CD8-positive, alpha-beta memory T cell (primary cell): ENCODE results near the gene P2RX4. TPM values are rescaled to one million over a fixed set of nuclear protein-coding genes. Genes with fewer than 3 reads are reported as not detected.
"Not testable (repeated sequence)": the region's sequence is repeated elsewhere in the genome, so short reads cannot be mapped to it uniquely, and the experiment has no call there.

Experiments used
- CTCF ChIA-PET: fragments of 350-600 bp; sonication (Branson Sonifier 250); formaldehyde crosslinking; loops from one replicate; lab custom pipeline; 2021; ENCODE audit warnings: antibody characterized with exemption; lab: Charles Lee
- POLR2A ChIA-PET: fragments of 350-600 bp; sonication (Branson Sonifier 250); formaldehyde crosslinking; loops from one replicate; lab custom pipeline; 2021; ENCODE audit warnings: antibody characterized with exemption; lab: Charles Lee
- DNase-seq, 5 donors: peaks; one replicate each; pipeline versions ENCODE4 v3.0.0 to v3.0.0-alpha.2; 2020 to 2022; ENCODE audit warnings: mixed read lengths in 1 of 5
- H3K27ac ChIP-seq: one replicate; pipeline ENCODE4 v1.7.0; 2013; ENCODE audit warnings: low read depth, mild to moderate bottlenecking, low read length, moderate library complexity
- H3K27me3 ChIP-seq: 2 replicates; pipeline ENCODE4 v1.7.0; 2013; ENCODE audit warnings: low read length, mild to moderate bottlenecking; ENCODE audit not compliant: insufficient read depth, poor library complexity, severe bottlenecking
- H3K36me3 ChIP-seq: 2 replicates; pipeline ENCODE4 v1.7.0; 2013; ENCODE audit warnings: mild to moderate bottlenecking, low read length, moderate library complexity; ENCODE audit not compliant: insufficient read depth
- H3K4me1 ChIP-seq: 2 replicates; pipeline ENCODE4 v1.7.0; 2013; ENCODE audit warnings: mild to moderate bottlenecking, low read length, moderate library complexity; ENCODE audit not compliant: insufficient read depth
- H3K4me3 ChIP-seq: 2 replicates; pipeline ENCODE4 v1.7.0; 2013; ENCODE audit warnings: mild to moderate bottlenecking, low read length
- H3K9me3 ChIP-seq: 2 replicates; pipeline ENCODE4 v1.7.0; 2013; ENCODE audit warnings: mild to moderate bottlenecking, low read length
- H3K27ac Mint-ChIP-seq, 8 donors: one replicate each; pipeline ENCODE4 v1.8.0; 2020 to 2021; ENCODE audit warnings: mixed read lengths in 8 of 8, mild to moderate bottlenecking in 6 of 8, inconsistent platforms in 3 of 8, moderate library complexity in 3 of 8
- H3K27me3 Mint-ChIP-seq, 2 donors: one replicate each; pipeline ENCODE4 v1.8.0; 2020 to 2021; ENCODE audit warnings: mixed read lengths in 2 of 2, mild to moderate bottlenecking in 1 of 2, moderate library complexity in 1 of 2
- H3K36me3 Mint-ChIP-seq, 3 donors: one replicate each; pipeline ENCODE4 v1.8.0; 2020 to 2021; ENCODE audit warnings: mixed read lengths in 3 of 3, inconsistent platforms in 1 of 3, mild to moderate bottlenecking in 1 of 3
- H3K4me1 Mint-ChIP-seq, 3 donors: one replicate each; pipeline ENCODE4 v1.8.0; 2020 to 2021; ENCODE audit warnings: mixed read lengths in 3 of 3, inconsistent platforms in 1 of 3, mild to moderate bottlenecking in 1 of 3
- H3K4me3 Mint-ChIP-seq, 7 donors: one replicate each; pipeline ENCODE4 v1.8.0; 2020 to 2021; ENCODE audit warnings: mixed read lengths in 7 of 7, mild to moderate bottlenecking in 6 of 7, moderate library complexity in 4 of 7, inconsistent platforms in 2 of 7
- H3K9me3 Mint-ChIP-seq, 5 donors: one replicate each; pipeline ENCODE4 v1.8.0; 2020 to 2022; ENCODE audit warnings: mixed read lengths in 5 of 5, mild to moderate bottlenecking in 3 of 5, moderate library complexity in 2 of 5, inconsistent platforms in 1 of 5
- polyA plus RNA-seq: library from polyadenylated mRNA; unstranded; fragments of 300-500 nt; fragmentation: Illumina TruSeq; gene quantifications from one replicate; pipeline ENCODE4 v1.2.3, GENCODE V29; 2021
- total RNA-seq, 2 experiments: library from RNA; stranded (reverse); gene quantifications; one replicate each; pipeline ENCODE4 v1.2.3, GENCODE V29; 2021

P2RX4 gene, protein sequence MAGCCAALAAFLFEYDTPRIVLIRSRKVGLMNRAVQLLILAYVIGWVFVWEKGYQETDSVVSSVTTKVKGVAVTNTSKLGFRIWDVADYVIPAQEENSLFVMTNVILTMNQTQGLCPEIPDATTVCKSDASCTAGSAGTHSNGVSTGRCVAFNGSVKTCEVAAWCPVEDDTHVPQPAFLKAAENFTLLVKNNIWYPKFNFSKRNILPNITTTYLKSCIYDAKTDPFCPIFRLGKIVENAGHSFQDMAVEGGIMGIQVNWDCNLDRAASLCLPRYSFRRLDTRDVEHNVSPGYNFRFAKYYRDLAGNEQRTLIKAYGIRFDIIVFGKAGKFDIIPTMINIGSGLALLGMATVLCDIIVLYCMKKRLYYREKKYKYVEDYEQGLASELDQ
- 10 to 100 TPM; 39.2 to 40.3 TPM for total RNA-seq
- 27.0 TPM for polyA plus RNA-seq

DNA sequence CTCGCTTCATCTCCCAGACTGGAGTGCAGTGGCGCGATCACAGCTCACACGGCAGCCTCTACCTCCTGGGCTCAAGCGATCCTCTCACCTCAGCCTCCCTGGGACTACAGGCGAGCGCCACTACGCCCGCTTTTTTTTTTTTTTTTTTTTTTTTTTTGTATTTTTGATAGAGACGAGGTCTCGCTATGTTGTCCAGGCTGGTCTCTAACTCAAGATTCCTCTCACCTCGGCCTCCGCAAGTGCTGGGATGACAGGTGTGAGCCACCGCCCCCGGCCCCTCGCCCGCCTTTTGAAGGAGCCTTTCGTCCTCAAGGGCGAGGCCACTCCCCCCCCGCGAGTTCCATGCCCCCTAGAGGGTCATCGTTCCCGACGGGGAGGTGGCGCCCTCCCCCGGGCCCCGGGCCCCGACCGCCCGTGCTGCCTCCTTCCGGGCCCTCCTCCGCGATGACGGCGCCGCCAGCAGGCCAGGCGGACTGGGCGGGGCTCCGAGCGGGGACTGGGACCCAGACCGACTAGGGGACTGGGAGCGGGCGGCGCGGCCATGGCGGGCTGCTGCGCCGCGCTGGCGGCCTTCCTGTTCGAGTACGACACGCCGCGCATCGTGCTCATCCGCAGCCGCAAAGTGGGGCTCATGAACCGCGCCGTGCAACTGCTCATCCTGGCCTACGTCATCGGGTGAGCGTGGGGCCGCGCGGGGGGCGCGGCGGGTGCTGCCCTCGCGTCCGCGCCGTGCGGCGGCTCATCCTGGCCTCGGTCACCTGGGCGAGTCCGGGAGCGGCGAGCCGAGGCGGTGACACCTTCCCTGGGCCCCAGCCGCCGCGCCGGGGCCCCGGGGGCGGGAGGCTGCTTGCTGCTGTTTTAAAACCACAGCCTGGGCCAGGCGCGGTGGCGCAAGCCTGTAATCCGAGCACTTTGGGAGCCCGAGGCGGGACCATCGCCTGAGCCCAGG, at the start of gene P2RX4:
P2RX4 (plus strand) TSS at position 506 of the 949 bp plus-strand sequence; CDS start at position 542, 36 bp downstream.
- peak; percentile 79 to 92 (median 89) for DNase-seq
- Mint-ChIP-seq H3K27ac (peak within 1 kb of the TSS; percentile 90 to 99 (median 96)), H3K36me3 (peaks cover 0 to 16% (median 3%) of the 10 kb centered on the region in 3 donors), H3K9me3 (no peaks in the 10 kb centered on the region), H3K27me3 (no peaks in the 10 kb centered on the region), H3K4me1 (peaks cover 22 to 41% (median 22%) of the 10 kb centered on the region in 3 donors), H3K4me3 (peak within 1 kb of the TSS; percentile 82 to 97 (median 91))
- Histone ChIP-seq H3K4me3 (peak within 1 kb of the TSS; percentile 65), H3K36me3 (no peaks in the 10 kb centered on the region), H3K27ac (peak within 1 kb of the TSS; percentile 90), H3K4me1 (peaks cover 16% of the 10 kb centered on the region), H3K27me3 (no peaks in the 10 kb centered on the region), H3K9me3 (no peaks in the 10 kb centered on the region)
- CTCF ChIA-PET: interaction anchor here (0.7 to 1.9 kb wide), 3 partner anchors 14 to 142 kb away, joined by 3 to 10 read pairs (median 3); no protein-coding TSS in a partner anchor
- POLR2A ChIA-PET: interaction anchor here (0.6 to 1.4 kb wide), 6 partner anchors 14 to 765 kb away, joined by 3 to 13 read pairs (median 4); no protein-coding TSS in a partner anchor

GRCh38 chr12:121162384-121162783, 47.5 kb upstream of the P2RX4 start:
- ChIA-PET POLR2A (no interaction called here), CTCF (no interaction called here)
- Histone ChIP-seq H3K4me3 (no peak overlapping the region), H3K27ac (no peak overlapping the region), H3K9me3 (no peaks in the 10 kb centered on the region), H3K4me1 (no peaks in the 10 kb centered on the region), H3K36me3 (no peaks in the 10 kb centered on the region), H3K27me3 (no peaks in the 10 kb centered on the region)
- no peak for DNase-seq
- H3K4me1 Mint-ChIP-seq: peaks cover 0 to 5% (median 0%) of the 10 kb centered on the region in 3 donors
- H3K4me3 Mint-ChIP-seq: no peak overlapping the region
- peaks cover 19 to 60% (median 25%) of the 10 kb centered on the region in 3 donors for H3K36me3 Mint-ChIP-seq
- H3K27me3 Mint-ChIP-seq: peaks cover 0 to 4% of the 10 kb centered on the region in 2 donors
- H3K9me3 Mint-ChIP-seq: no peaks in the 10 kb centered on the region
- peak overlapping the region in 1 of 8 donors; percentile 36 for H3K27ac Mint-ChIP-seq

DNA sequence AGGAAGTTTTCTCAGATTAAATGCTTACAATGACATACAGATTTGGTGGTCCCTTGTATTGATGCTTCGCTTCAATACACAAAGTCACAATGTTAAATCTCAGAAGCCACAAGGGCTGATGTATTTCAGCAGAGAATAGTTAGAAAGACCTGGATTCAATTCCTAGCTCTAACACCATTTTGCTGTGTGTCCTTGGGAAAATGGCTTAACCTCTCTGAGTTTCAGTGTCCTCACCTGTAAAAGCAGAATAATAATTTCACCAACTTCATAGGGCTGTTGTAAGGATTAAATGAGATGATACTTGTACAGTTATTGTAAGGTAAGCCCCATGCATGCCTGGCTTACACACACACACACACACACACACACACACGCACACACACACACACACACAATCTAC, 46.9 kb upstream of the P2RX4 start:
- Histone ChIP-seq H3K9me3 (no peaks in the 10 kb centered on the region), H3K27me3 (no peaks in the 10 kb centered on the region), H3K36me3 (no peaks in the 10 kb centered on the region), H3K4me1 (no peaks in the 10 kb centered on the region), H3K27ac (no peak overlapping the region), H3K4me3 (no peak overlapping the region)
- no peak for DNase-seq
- Mint-ChIP-seq H3K27me3 (peaks cover 0 to 4% of the 10 kb centered on the region in 2 donors), H3K27ac (no peak overlapping the region), H3K4me3 (no peak overlapping the region), H3K4me1 (peaks cover 0 to 5% (median 0%) of the 10 kb centered on the region in 3 donors), H3K9me3 (no peaks in the 10 kb centered on the region), H3K36me3 (peaks cover 19 to 58% (median 22%) of the 10 kb centered on the region in 3 donors)
- POLR2A ChIA-PET: no interaction called here
- CTCF ChIA-PET: no interaction called here

DNA sequence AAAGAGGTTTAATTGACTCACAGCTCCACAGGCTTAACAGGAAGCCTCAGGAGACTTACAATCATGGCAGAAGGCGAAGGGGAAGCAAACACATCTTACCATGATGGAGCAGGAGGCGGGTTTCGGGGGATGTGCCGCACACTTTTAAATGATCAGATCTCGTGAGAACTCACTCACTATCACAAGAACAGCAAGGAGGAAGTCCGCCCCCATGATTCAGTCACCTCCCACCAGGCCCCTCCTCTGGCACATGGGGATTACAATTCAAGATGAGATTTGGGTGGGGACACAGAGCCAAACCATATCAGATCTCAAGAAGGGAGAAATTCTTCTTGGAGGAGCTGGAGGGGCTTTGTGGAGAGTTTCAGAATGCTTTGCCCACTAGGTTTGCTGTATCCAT, 45.1 kb upstream of the P2RX4 start:
- CTCF ChIA-PET, H3K9me3 ChIP-seq, H3K4me3 Mint-ChIP-seq, H3K9me3 Mint-ChIP-seq, H3K27ac ChIP-seq, POLR2A ChIA-PET, H3K4me1 ChIP-seq, H3K36me3 ChIP-seq, H3K27me3 ChIP-seq, H3K4me1 Mint-ChIP-seq, H3K27me3 Mint-ChIP-seq, DNase-seq, H3K4me3 ChIP-seq: not testable (repeated sequence)
- Mint-ChIP-seq H3K36me3 (peaks cover 9 to 52% (median 14%) of the 10 kb centered on the region in 3 donors), H3K27ac (peak overlapping the region in 2 of 8 donors; percentile 54 to 60)

DNA sequence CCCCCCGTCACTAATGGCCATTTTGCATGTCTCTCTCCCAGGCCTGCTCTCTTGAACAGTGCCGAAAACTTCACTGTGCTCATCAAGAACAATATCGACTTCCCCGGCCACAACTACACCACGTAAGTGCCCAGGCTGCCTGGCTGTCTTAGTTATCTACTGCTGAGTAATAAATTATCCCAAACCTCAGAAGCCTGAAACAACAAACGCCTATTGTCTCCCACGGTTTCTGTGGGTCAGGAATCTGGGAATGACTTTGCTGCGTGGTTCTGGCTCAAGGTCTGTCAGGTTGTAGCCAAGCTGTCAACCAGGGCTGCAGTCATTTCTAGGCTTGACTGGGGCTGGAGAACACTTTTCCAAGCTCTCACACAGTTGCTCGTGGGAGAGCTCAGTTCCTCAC, 44.6 kb upstream of the P2RX4 start:
- Mint-ChIP-seq H3K4me1 (no peaks in the 10 kb centered on the region), H3K27ac (peak overlapping the region in 1 of 8 donors; percentile 62), H3K36me3 (peaks cover 7 to 52% (median 14%) of the 10 kb centered on the region in 3 donors), H3K9me3 (no peaks in the 10 kb centered on the region), H3K27me3 (no peaks in the 10 kb centered on the region), H3K4me3 (no peak overlapping the region)
- Histone ChIP-seq H3K4me1 (no peaks in the 10 kb centered on the region), H3K27ac (no peak overlapping the region), H3K4me3 (no peak overlapping the region), H3K36me3 (no peaks in the 10 kb centered on the region), H3K9me3 (no peaks in the 10 kb centered on the region), H3K27me3 (no peaks in the 10 kb centered on the region)
- ChIA-PET POLR2A (no interaction called here), CTCF (no interaction called here)
- DNase-seq: no peak

DNA sequence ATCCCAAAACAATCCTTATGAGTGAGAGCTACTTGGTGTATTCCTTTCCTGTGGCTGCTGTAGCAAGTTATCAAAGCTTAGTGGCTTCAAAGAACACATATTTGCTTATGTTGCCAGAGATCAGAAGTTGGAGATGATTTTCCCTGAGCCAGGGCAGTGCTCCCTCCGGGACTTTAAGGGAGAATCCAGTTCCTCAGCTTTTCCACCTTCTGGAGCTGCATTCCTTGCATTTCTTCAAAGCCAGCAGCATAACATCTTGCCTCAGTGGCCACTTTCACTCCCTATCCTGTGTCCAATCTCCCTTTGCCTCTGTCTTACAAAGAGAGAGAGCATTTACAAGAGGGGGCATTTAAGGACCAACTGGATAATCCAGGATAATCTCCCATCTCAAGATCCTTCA, 43.6 kb upstream of the P2RX4 start:
- Histone ChIP-seq H3K36me3 (no peaks in the 10 kb centered on the region), H3K27me3 (no peaks in the 10 kb centered on the region), H3K4me3 (no peak overlapping the region), H3K9me3 (no peaks in the 10 kb centered on the region), H3K4me1 (no peaks in the 10 kb centered on the region), H3K27ac (no peak overlapping the region)
- ChIA-PET POLR2A (no interaction called here), CTCF (no interaction called here)
- Mint-ChIP-seq H3K27me3 (no peaks in the 10 kb centered on the region), H3K4me3 (no peak overlapping the region), H3K9me3 (no peaks in the 10 kb centered on the region), H3K4me1 (no peaks in the 10 kb centered on the region), H3K27ac (no peak overlapping the region), H3K36me3 (peaks cover 4 to 44% (median 14%) of the 10 kb centered on the region in 3 donors)
- DNase-seq: no peak

DNA sequence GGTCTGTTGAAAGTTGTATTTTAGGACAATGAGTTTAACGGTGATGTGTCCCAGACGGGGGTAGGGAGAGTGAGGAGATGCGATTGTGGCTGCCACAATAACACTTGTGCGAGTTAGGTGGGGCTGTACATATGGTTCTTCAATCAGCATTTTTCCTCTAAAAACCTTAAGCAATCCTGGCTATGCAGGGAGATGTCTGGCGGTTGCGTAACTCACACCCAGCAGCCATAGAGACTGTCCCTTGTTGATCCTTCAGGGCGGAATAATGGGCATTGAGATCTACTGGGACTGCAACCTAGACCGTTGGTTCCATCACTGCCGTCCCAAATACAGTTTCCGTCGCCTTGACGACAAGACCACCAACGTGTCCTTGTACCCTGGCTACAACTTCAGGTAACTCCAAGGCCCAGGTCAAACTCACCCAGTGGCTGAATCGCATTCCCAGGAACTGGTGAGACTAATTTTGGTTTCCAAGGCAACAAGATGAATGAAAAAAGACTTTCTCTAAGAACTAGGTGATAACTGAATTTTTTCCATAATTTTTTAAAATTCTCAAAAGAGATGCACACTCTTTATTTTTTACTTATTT, 42.6 kb upstream of the P2RX4 start:
- Mint-ChIP-seq H3K9me3 (no peaks in the 10 kb centered on the region), H3K4me3 (no peak overlapping the region), H3K36me3 (peaks cover 4 to 39% (median 12%) of the 10 kb centered on the region in 3 donors), H3K27ac (peak overlapping the region in 1 of 8 donors; percentile 38), H3K4me1 (no peaks in the 10 kb centered on the region), H3K27me3 (no peaks in the 10 kb centered on the region)
- H3K36me3 ChIP-seq: no peaks in the 10 kb centered on the region
- CTCF ChIA-PET: no interaction called here
- POLR2A ChIA-PET: no interaction called here
- H3K27me3 ChIP-seq: no peaks in the 10 kb centered on the region
- H3K4me3 ChIP-seq: no peak overlapping the region
- no peak overlapping the region for H3K27ac ChIP-seq
- DNase-seq: no peak
- H3K4me1 ChIP-seq: no peaks in the 10 kb centered on the region
- H3K9me3 ChIP-seq: no peaks in the 10 kb centered on the region
